ENCODE data around the gene SURF1. TPM values are rescaled to one million over a fixed set of nuclear protein-coding genes. Genes with fewer than 3 reads are reported as not detected.

The SURF1 gene
- total and polyA plus RNA-seq, 9 of the 15 experiments (the other 6 are each of a cell fraction or from before 2014, with no cell fraction given) = 16.1 to 31.3 (median 20.9) TPM

DNA sequence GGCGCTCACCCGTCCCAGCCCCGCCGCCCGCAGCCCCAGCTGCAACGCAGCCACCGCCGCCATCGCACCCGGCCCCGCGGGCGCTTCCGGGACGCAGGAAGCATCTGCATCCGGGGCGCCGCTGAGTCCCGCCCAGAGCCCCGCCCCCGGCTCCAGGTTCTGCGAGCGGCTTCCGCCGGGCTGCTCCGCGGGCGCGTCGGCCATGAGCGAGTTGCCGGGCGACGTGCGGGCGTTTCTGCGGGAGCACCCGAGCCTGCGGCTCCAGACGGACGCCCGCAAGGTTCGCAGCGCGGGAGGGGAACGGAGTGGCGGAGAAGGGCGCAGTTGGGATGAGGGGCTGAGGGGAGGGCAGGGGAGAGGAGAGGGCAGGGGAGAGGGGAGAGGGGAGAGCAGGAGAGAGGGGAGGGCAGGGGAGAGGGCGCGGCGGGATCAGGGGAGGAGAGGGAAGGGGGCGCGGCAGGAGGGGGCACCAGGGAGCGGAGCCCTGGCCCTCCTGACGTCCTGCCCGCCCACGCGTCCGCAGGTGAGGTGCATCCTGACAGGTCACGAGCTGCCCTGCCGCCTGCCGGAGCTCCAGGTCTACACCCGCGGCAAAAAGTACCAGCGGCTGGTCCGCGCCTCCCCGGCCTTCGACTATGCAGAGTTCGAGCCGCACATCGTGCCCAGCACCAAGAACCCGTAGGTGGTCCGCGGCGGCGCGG lies at the start of gene SURF1, which contains the start of gene SURF2 (continued):
- TF ChIP-seq KAT8 (IDR thresholded peaks at IDR 0.05; ENCODE audit: low read depth) = no peak
- TF ChIP-seq NR2C2 (CRISPR knock-in tag; IDR thresholded peaks at IDR 0.05) = peak; percentile 92
- peak; percentile 99 for TF ChIP-seq NR2C2 (tag; IDR thresholded peaks at IDR 0.05)
- peak; percentile 66 for TF ChIP-seq POLR2B (IDR thresholded peaks at IDR 0.05; ENCODE audit: low read depth, partially characterized antibody)
- no peak for TF ChIP-seq TEAD2 (tag; IDR thresholded peaks at IDR 0.05)
- TF ChIP-seq GABPA (tag; conservative IDR thresholded peaks at IDR 0.05; ENCODE audit: low read depth) = peak; percentile 98
- TF ChIP-seq, protein P1, sequence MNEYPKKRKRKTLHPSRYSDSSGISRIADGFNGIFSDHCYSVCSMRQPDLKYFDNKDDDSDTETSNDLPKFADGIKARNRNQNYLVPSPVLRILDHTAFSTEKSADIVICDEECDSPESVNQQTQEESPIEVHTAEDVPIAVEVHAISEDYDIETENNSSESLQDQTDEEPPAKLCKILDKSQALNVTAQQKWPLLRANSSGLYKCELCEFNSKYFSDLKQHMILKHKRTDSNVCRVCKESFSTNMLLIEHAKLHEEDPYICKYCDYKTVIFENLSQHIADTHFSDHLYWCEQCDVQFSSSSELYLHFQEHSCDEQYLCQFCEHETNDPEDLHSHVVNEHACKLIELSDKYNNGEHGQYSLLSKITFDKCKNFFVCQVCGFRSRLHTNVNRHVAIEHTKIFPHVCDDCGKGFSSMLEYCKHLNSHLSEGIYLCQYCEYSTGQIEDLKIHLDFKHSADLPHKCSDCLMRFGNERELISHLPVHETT (CRISPR knock-in tag; conservative IDR thresholded peaks at IDR 0.05 in 1 of 2, IDR thresholded peaks at IDR 0.05 in 1 of 2) = 0 out of 4 replicates have a peak, but pooled peaks of 1 of the 2 experiments have one; percentile 15
- no peak for TF ChIP-seq ZNF444 (CRISPR knock-in tag; IDR thresholded peaks at IDR 0.05)
- TF ChIP-seq NFIX (CRISPR knock-in tag; IDR thresholded peaks at IDR 0.05; ENCODE audit: low read depth) = no peak
- no peak for TF ChIP-seq E2F3 (CRISPR knock-in tag; IDR thresholded peaks at IDR 0.05)
- no peak for TF ChIP-seq ZFPM2 (CRISPR knock-in tag; IDR thresholded peaks at IDR 0.05)
- TF ChIP-seq EP300 (IDR thresholded peaks at IDR 0.05; ENCODE audit: low read length) = no peak
- TF ChIP-seq ZNF133 (CRISPR knock-in tag; IDR thresholded peaks at IDR 0.05) = no peak
- TF ChIP-seq, protein P2, sequence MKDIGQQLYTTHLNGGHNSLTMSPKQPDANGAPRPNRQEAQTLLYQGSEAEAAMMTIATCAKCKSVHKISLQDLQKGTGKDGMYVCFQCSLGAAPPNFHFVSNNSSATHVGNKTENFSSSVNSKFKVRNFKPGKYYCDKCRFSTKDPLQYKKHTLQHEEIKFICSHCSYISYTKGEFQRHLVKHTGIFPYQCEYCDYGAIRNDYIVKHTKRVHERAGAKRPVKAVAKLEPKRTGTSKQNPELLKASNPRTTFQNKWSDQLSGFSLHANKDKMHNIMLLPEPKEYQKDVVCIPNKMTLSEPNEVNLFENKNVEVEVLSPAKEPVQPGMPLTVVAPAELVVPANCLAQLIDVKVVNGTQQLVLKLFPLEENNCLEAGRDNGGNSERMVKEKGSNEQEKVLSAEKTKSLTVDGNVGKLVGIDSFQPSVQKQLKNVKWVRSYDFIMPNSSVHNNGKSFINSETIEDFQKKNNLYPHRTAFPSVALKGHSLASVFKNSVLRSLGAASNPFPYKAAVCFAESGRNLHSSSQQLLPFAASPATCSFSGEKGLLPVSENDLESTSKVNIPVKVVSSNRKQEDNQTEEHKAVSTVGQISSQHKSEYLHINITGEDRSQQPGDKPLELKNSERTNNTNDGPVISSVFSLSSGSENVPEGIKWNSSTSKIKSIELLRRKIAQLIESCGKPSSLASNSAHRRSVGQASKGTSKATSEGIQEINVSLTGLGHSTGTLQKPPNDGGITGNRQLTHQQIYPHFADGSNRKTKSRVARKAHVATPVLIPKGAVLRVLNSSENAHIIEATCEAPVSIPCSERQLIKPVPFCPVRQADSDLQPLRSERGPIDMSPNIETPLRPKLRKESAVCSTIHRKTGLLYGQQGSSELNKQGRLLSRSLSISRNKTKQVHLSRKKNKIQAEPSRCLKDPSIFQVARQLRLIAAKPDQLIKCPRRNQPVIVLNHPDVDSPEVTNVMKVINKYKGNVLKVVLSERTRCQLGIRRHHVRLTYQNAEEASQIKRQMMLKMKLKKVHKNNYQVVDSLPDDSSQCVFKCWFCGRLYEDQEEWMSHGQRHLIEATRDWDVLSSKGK (CRISPR knock-in tag; IDR thresholded peaks at IDR 0.05) = no peak
- TF ChIP-seq, protein P3, sequence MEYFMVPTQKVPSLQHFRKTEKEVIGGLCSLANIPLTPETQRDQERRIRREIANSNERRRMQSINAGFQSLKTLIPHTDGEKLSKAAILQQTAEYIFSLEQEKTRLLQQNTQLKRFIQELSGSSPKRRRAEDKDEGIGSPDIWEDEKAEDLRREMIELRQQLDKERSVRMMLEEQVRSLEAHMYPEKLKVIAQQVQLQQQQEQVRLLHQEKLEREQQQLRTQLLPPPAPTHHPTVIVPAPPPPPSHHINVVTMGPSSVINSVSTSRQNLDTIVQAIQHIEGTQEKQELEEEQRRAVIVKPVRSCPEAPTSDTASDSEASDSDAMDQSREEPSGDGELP (CRISPR knock-in tag; IDR thresholded peaks at IDR 0.05; ENCODE audit: borderline replicate concordance) = peak; percentile 40
- TF ChIP-seq, protein P4, sequence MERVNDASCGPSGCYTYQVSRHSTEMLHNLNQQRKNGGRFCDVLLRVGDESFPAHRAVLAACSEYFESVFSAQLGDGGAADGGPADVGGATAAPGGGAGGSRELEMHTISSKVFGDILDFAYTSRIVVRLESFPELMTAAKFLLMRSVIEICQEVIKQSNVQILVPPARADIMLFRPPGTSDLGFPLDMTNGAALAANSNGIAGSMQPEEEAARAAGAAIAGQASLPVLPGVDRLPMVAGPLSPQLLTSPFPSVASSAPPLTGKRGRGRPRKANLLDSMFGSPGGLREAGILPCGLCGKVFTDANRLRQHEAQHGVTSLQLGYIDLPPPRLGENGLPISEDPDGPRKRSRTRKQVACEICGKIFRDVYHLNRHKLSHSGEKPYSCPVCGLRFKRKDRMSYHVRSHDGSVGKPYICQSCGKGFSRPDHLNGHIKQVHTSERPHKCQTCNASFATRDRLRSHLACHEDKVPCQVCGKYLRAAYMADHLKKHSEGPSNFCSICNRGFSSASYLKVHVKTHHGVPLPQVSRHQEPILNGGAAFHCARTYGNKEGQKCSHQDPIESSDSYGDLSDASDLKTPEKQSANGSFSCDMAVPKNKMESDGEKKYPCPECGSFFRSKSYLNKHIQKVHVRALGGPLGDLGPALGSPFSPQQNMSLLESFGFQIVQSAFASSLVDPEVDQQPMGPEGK (CRISPR knock-in tag; IDR thresholded peaks at IDR 0.05; ENCODE audit: borderline replicate concordance) = no peak
- TF ChIP-seq NR2F6 (CRISPR knock-in tag; IDR thresholded peaks at IDR 0.05) = no peak
